GM10248 (cell line): ENCODE data around the gene CSGALNACT2.
A peak's percentile ranks its signal among the peaks of the same experiment; 100 is the strongest.
"Not testable (repeated sequence)": the region's sequence is repeated elsewhere in the genome, so short reads cannot be mapped to it uniquely, and the experiment has no call there.

Experiments
- CTCF ChIA-PET: fragments of 300-600 bp; sonication (Branson Sonifier 250); formaldehyde crosslinking; extraction: SDS; loops from one replicate; lab custom pipeline; 2021; ENCODE audit warnings: antibody characterized with exemption; lab: Yijun Ruan, JAX
- POLR2A ChIA-PET: fragments of 350-650 bp; sonication (Branson Sonifier 250); formaldehyde crosslinking; extraction: SDS; loops from one replicate; lab custom pipeline; 2020; ENCODE audit warnings: antibody characterized with exemption; lab: Yijun Ruan, JAX
- DNase-seq: peaks from one replicate; pipeline ENCODE4 v3.0.0; 2012; ENCODE audit errors: extremely low spot score
- TF ChIP-seq, protein P1 (sequence below): IDR thresholded peaks from 2 replicates; pipeline ENCODE4 v1.5.1; 2012; ENCODE audit warnings: mild to moderate bottlenecking, low read depth; ENCODE audit errors: extremely low read depth, missing control alignments, control extremely low read depth

Gene CSGALNACT2

DNA sequence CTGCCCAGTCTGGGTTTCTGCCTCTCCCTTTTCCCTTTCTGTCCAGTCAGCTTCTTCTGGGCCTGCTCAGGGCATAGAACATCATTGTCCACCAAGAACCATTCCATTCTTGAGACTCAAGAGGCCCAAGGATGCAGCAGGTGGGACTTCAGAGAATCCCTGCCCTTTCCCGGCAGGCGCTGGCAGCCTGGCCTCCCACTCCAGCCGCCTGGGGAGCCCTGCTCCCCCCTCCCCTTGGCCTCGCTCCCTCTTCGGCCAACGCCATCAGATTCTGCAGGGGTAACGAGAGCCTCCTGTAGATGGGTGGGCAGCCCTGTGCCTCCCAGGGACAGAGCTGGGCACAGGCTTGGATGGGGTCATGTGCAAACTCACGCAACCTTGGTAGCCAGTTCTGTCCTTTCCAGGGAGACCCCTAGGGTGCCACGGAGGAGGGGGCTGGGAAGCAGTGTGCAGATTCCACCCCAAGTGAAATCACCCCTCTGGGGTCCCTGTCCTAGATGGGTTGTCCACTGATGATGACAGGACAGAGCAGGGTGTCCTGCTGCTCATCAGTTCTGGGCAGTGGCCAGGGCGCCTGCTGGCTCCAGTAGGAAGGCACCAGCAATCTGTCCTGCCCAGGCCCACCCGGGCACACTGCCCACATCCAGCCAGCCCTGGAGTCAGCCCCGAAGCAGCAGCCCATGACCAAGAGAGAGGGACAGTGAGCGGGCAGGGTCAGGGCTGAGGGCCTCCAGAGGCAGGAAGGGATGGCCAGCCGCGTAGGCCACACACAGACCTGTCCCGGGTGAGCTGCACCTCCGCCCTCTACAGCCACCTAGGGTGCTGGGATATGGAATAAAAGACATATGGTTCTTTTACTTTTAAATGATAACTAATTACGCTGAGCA lies 80.9 kb downstream of the CSGALNACT2 start:
- CTCF ChIA-PET, result no interaction called here
- no peak for DNase-seq
- POLR2A ChIA-PET, result no interaction called here
- TF ChIP-seq, protein P1, sequence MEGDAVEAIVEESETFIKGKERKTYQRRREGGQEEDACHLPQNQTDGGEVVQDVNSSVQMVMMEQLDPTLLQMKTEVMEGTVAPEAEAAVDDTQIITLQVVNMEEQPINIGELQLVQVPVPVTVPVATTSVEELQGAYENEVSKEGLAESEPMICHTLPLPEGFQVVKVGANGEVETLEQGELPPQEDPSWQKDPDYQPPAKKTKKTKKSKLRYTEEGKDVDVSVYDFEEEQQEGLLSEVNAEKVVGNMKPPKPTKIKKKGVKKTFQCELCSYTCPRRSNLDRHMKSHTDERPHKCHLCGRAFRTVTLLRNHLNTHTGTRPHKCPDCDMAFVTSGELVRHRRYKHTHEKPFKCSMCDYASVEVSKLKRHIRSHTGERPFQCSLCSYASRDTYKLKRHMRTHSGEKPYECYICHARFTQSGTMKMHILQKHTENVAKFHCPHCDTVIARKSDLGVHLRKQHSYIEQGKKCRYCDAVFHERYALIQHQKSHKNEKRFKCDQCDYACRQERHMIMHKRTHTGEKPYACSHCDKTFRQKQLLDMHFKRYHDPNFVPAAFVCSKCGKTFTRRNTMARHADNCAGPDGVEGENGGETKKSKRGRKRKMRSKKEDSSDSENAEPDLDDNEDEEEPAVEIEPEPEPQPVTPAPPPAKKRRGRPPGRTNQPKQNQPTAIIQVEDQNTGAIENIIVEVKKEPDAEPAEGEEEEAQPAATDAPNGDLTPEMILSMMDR, result no peak

GRCh38 chr10:43219848-43220247 lies 81.6 kb downstream of the CSGALNACT2 start:
- ChIA-PET POLR2A (no interaction called here), CTCF (no interaction called here)
- TF ChIP-seq, protein P1, result no peak
- no peak for DNase-seq

DNA sequence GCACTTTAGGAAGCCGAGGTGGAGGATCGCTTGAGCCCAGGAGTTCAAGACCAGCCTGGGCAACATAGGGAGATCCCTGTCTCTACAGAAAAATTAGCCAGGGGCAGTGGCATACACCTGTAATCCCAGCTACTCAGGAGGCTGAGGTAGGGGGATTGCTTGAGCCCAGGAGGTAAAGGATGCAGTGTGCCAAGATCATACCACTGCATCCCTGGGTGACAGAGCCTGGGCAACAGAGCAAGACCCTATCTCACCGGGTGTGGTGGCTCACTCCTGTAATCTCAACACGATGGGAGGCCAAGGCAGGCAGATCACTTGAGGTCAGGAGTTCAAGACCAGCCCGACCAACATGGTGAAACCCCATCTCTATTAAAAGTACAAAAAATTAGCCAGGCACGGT lies 82.0 kb downstream of the CSGALNACT2 start:
- POLR2A ChIA-PET, DNase-seq, CTCF ChIA-PET: not testable (repeated sequence)

GRCh38 chr10:43220657-43221418 lies 82.6 kb downstream of the CSGALNACT2 start:
- no peak for DNase-seq
- ChIA-PET POLR2A (no interaction called here), CTCF (no interaction called here)

GRCh38 chr10:43221419-43222209 lies 83.4 kb downstream of the CSGALNACT2 start:
- POLR2A ChIA-PET, result no interaction called here
- TF ChIP-seq, protein P1, result peak; percentile 26
- CTCF ChIA-PET, result interaction anchor here (1.1 to 2.1 kb wide), 3 partner anchors 8 to 20 kb away, joined by 3 to 6 read pairs (median 3); no protein-coding TSS in a partner anchor
- DNase-seq, result no peak

More at GRCh38 chr10:43220657-43221418, 82.6 kb downstream of the CSGALNACT2 start:
- TF ChIP-seq, protein P1, result no peak

DNA sequence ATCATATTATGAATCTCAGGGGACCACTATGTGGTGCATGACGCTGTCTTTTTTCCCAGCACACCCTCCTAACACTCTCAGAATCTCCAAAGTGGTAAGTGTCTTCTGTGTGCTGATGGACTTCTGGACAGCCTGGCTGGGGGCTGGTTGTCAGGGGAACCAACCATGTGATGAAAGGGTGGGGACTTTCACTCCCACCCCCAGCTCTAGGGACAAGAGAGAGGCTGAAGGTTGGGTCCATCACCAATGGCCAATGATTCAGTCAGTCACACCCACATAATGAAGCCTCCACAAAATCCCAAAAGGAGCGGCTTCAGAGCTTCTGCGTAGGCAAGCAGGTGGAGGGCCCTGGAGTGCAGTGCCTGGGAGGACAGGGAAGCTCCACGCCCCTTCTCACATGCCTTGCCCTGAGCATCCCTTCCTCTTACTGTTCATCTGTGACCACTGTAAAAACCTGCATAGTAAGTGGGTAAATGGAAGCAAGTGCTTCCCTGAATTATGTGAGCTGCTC lies 84.0 kb downstream of the CSGALNACT2 start:
- POLR2A ChIA-PET, result no interaction called here
- TF ChIP-seq, protein P1, result no peak
- DNase-seq, result no peak
- CTCF ChIA-PET, result interaction anchor here (1.1 to 2.1 kb wide), 3 partner anchors 8 to 20 kb away, joined by 3 to 6 read pairs (median 3); no protein-coding TSS in a partner anchor
